Esophagus muscularis mucosa (tissue), 4 donors: Measurements from ENCODE around the gene GMDS. TPM values are rescaled to one million over a fixed set of nuclear protein-coding genes. Genes with fewer than 3 reads are reported as not detected.

ENCODE experiments used
- DNase-seq: peaks from one replicate; pipeline ENCODE4 v3.0.0-alpha.2; 2017; ENCODE audit errors: extremely low spot score
- H3K27ac ChIP-seq, 4 donors: fragments of 200-600 bp; sonication (generic); replicated peaks in 1 of 4; 1 replicate in 3 of 4; 2 replicates in 1 of 4; pipeline ENCODE4 v1.5.1; 2016 to 2019; ENCODE audit warnings: mild to moderate bottlenecking in 1 of 4
- H3K27me3 ChIP-seq, 4 donors: fragments of 200-600 bp; sonication (generic); one replicate each; pipeline versions ENCODE4 v1.5.1 to v1.6.0; 2016 to 2019
- H3K36me3 ChIP-seq, 4 donors: fragments of 200-600 bp; sonication (generic); one replicate each; pipeline ENCODE4 v1.5.1; 2016 to 2019
- H3K4me1 ChIP-seq, 4 donors: fragments of 200-600 bp; sonication (generic); one replicate each; pipeline ENCODE4 v1.5.1; 2016 to 2019
- H3K4me3 ChIP-seq, 4 donors: fragments of 200-600 bp; sonication (generic); 1 replicate in 2 of 4; 2 replicates in 2 of 4; pipeline ENCODE4 v1.5.1; 2016 to 2019; ENCODE audit warnings: mild to moderate bottlenecking in 4 of 4, moderate library complexity in 1 of 4
- H3K9me3 ChIP-seq, 4 donors: fragments of 200-600 bp; sonication (generic); 1 replicate in 3 of 4; 2 replicates in 1 of 4; pipeline ENCODE4 v1.5.1; 2016 to 2019
- EP300 ChIP-seq: sonication (generic); formaldehyde crosslinking; IDR thresholded peaks from one replicate; pipeline ENCODE4 v1.6.1; 2017; ENCODE audit warnings: antibody characterized with exemption
- POLR2A ChIP-seq: fragments of 450-650 bp; IDR thresholded peaks from one replicate; pipeline ENCODE4 v1.6.1; 2017; ENCODE audit warnings: antibody characterized with exemption, moderate library complexity, mild to moderate bottlenecking, low read depth
- POLR2AphosphoS5 ChIP-seq, 2 donors: sonication (generic); formaldehyde crosslinking; IDR thresholded peaks; one replicate each; pipeline ENCODE4 v1.6.1; 2017; ENCODE audit warnings: antibody characterized with exemption in 2 of 2
- WGBS: methylation state at CpG from one replicate; pipeline ENCODE4 v1.1.5; 2018; 5-methylcytosine and 5-hydroxymethylcytosine counted together
- intact Hi-C: fragments of 100-400 bp; cut with DNase I; formaldehyde crosslinking; loops from one replicate; pipeline ENCODE4 v1.15.1; 2023
- total RNA-seq, 4 donors: library from RNA; depleted of rRNA; stranded (reverse); fragments of >200 nt; gene quantifications; one replicate each; pipeline versions ENCODE4 v1.1.0 to v1.2.1, GENCODE V29; 2016
- TF ChIP-seq, protein P1 (sequence below), 3 experiments: fragments of 200-600 bp in 2 of 3; fragments of 450-650 bp in 1 of 3; sonication (generic) in 2 of 3; IDR thresholded peaks; one replicate each; pipeline ENCODE4 v1.5.1; 2017 to 2019; ENCODE audit warnings: antibody characterized with exemption in 3 of 3, mild to moderate bottlenecking in 2 of 3, moderate library complexity in 1 of 3

The GMDS gene
- total RNA-seq, 4 donors from 2014 or later, result 3.6 to 14.1 (median 6.0) TPM

GRCh38 chr6:1667805-1668175, 577.6 kb downstream of the GMDS start:
- DNase-seq, result no peak
- WGBS, result 93% methylated on average over 4 of the region's 4 CpGs
- Histone ChIP-seq H3K27ac (no peak overlapping the region), H3K4me1 (no peaks in the 10 kb centered on the region), H3K27me3 (no peaks in the 10 kb centered on the region), H3K36me3 (no peaks in the 10 kb centered on the region), H3K9me3 (no peaks in the 10 kb centered on the region), H3K4me3 (no peak overlapping the region)
- no peak for TF ChIP-seq POLR2AphosphoS5 (IDR thresholded peaks at IDR 0.05)
- TF ChIP-seq, protein P1, sequence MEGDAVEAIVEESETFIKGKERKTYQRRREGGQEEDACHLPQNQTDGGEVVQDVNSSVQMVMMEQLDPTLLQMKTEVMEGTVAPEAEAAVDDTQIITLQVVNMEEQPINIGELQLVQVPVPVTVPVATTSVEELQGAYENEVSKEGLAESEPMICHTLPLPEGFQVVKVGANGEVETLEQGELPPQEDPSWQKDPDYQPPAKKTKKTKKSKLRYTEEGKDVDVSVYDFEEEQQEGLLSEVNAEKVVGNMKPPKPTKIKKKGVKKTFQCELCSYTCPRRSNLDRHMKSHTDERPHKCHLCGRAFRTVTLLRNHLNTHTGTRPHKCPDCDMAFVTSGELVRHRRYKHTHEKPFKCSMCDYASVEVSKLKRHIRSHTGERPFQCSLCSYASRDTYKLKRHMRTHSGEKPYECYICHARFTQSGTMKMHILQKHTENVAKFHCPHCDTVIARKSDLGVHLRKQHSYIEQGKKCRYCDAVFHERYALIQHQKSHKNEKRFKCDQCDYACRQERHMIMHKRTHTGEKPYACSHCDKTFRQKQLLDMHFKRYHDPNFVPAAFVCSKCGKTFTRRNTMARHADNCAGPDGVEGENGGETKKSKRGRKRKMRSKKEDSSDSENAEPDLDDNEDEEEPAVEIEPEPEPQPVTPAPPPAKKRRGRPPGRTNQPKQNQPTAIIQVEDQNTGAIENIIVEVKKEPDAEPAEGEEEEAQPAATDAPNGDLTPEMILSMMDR (IDR thresholded peaks at IDR 0.05), result no peak
- no peak for TF ChIP-seq POLR2A
- TF ChIP-seq EP300, result no peak
- intact Hi-C loops, result no loop called here

GRCh38 chr6:1667012-1667804, 578.2 kb downstream of the GMDS start:
- no peaks in the 10 kb centered on the region for H3K9me3 ChIP-seq
- H3K4me1 ChIP-seq, result no peaks in the 10 kb centered on the region
- TF ChIP-seq POLR2AphosphoS5 (IDR thresholded peaks at IDR 0.05), result no peak
- no peak for TF ChIP-seq POLR2A
- TF ChIP-seq, protein P1 (IDR thresholded peaks at IDR 0.05), result no peak
- no peaks in the 10 kb centered on the region for H3K27me3 ChIP-seq
- no peaks in the 10 kb centered on the region for H3K36me3 ChIP-seq
- WGBS, result 92% methylated on average over 6 of the region's 6 CpGs
- no peak for DNase-seq
- intact Hi-C loops, result no loop called here
- H3K4me3 ChIP-seq, result no peak overlapping the region
- no peak overlapping the region for H3K27ac ChIP-seq

DNA sequence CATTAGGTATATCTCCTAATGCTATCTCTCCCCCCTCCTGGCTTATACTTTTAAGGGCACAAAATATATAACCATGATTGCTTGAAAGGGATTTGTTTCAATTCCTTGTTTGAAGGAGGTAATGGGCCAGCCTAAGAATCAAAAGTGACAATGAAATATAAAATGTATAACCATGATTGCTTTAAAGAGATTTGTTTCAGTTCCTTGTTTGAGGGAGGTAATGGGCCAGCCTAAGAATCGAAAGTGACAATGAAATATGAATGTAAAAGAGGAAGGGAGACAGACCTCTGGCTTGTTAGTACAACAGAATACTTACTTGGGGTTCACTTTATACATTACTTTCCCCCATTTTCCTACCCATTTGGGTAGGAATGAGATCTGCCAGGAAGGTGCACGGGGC, 580.2 kb downstream of the GMDS start:
- H3K27me3 ChIP-seq, result no peaks in the 10 kb centered on the region
- no peaks in the 10 kb centered on the region for H3K4me1 ChIP-seq
- TF ChIP-seq POLR2A, result no peak
- TF ChIP-seq, protein P1 (IDR thresholded peaks at IDR 0.05), result no peak
- no peak for TF ChIP-seq EP300
- no peak for TF ChIP-seq POLR2AphosphoS5 (IDR thresholded peaks at IDR 0.05)
- intact Hi-C loops, result no loop called here
- DNase-seq, result no peak
- H3K36me3 ChIP-seq, result no peaks in the 10 kb centered on the region
- H3K4me3 ChIP-seq, result no peak overlapping the region
- no peak overlapping the region for H3K27ac ChIP-seq
- WGBS, result 87% methylated on average over 2 of the region's 2 CpGs
- H3K9me3 ChIP-seq, result no peaks in the 10 kb centered on the region

GRCh38 chr6:1664329-1664728, 581.1 kb downstream of the GMDS start:
- intact Hi-C loops, result no loop called here
- DNase-seq, result no peak
- no peaks in the 10 kb centered on the region for H3K4me1 ChIP-seq
- H3K27ac ChIP-seq, result no peak overlapping the region
- TF ChIP-seq POLR2AphosphoS5 (IDR thresholded peaks at IDR 0.05) (no peak), EP300 (no peak), POLR2A (no peak)
- TF ChIP-seq, protein P1 (IDR thresholded peaks at IDR 0.05), result no peak
- no peaks in the 10 kb centered on the region for H3K9me3 ChIP-seq
- no peaks in the 10 kb centered on the region for H3K27me3 ChIP-seq
- no peaks in the 10 kb centered on the region for H3K36me3 ChIP-seq
- WGBS, result 76% methylated on average over 5 of the region's 6 CpGs
- no peak overlapping the region for H3K4me3 ChIP-seq

- H3K27ac ChIP-seq, result no peak overlapping the region
- H3K4me3 ChIP-seq, result no peak overlapping the region
- no peaks in the 10 kb centered on the region for H3K4me1 ChIP-seq
- 94% methylated on average over 5 of the region's 5 CpGs for WGBS
- no peaks in the 10 kb centered on the region for H3K9me3 ChIP-seq
- intact Hi-C loops, result no loop called here
- no peaks in the 10 kb centered on the region for H3K36me3 ChIP-seq
- DNase-seq, result no peak
- no peak for TF ChIP-seq EP300
- TF ChIP-seq, protein P1 (IDR thresholded peaks at IDR 0.05), result no peak
- TF ChIP-seq POLR2A, result no peak
- TF ChIP-seq POLR2AphosphoS5 (IDR thresholded peaks at IDR 0.05), result no peak
- H3K27me3 ChIP-seq, result no peaks in the 10 kb centered on the region
These were observed 581.9 kb downstream of the GMDS start for GRCh38 chr6:1663511-1663910.
